ENCODE results near the gene PRTN3.
"Not testable (repeated sequence)": the region's sequence is repeated elsewhere in the genome, so short reads cannot be mapped to it uniquely, and the experiment has no call there.

The PRTN3 gene

GRCh38 chr19:884420-885211 is 43.8 kb downstream of the PRTN3 start:
- DNase-seq: no peak

- no peak for DNase-seq
Measured at GRCh38 chr19:885536-886224, 44.9 kb downstream of the PRTN3 start.

GRCh38 chr19:887072-887471 is 46.3 kb downstream of the PRTN3 start:
- DNase-seq: no peak

GRCh38 chr19:887599-887998 is 46.8 kb downstream of the PRTN3 start:
- no peak for DNase-seq

GRCh38 chr19:888581-889385 is 48.0 kb downstream of the PRTN3 start:
- DNase-seq: no peak

GRCh38 chr19:889662-890295 is 49.0 kb downstream of the PRTN3 start:
- no peak for DNase-seq

GRCh38 chr19:890831-891230 is 50.0 kb downstream of the PRTN3 start:
- no peak for DNase-seq

- DNase-seq: not testable (repeated sequence)
Measured at GRCh38 chr19:891421-892200, 50.8 kb downstream of the PRTN3 start.

GRCh38 chr19:892243-892893 is 51.6 kb downstream of the PRTN3 start:
- DNase-seq: no peak

GRCh38 chr19:892894-893689 is 52.3 kb downstream of the PRTN3 start, which contains the start of the genes MED16 and RNU6-9:
TSS of gene MED16 (minus strand) at chr19:893187. CDS start at chr19:891131, 2,056 bp downstream.
TSS of gene RNU6-9 (plus strand) at chr19:893484.
- DNase-seq: peak; percentile 69

GRCh38 chr19:896434-896833 is 55.6 kb downstream of the PRTN3 start:
- no peak for DNase-seq

- DNase-seq: no peak
Measured at GRCh38 chr19:896999-897398, 56.2 kb downstream of the PRTN3 start.

- DNase-seq: no peak
Measured at GRCh38 chr19:897442-898039, 56.7 kb downstream of the PRTN3 start.
